Cardiac muscle cell (in vitro differentiated cells and primary cell): ENCODE measurements around the gene JARID2. TPM values are rescaled to one million over a fixed set of nuclear protein-coding genes. Genes with fewer than 3 reads are reported as not detected.

Experiments
- DNase-seq, 2 donors: peaks; one replicate each; pipeline versions ENCODE4 v3.0.0 to v3.0.0-alpha.2; 2010 to 2017; ENCODE audit warnings: low read depth in 1 of 2, low spot score in 1 of 2
- H3K27ac ChIP-seq: fragments of 200-600 bp; sonication (generic); 2 replicates; pipeline ENCODE4 v1.5.1; 2016
- H3K27me3 ChIP-seq: fragments of 200-600 bp; sonication (generic); 2 replicates; pipeline ENCODE4 v1.6.0; 2016; ENCODE audit warnings: control low read depth
- H3K36me3 ChIP-seq: fragments of 200-600 bp; sonication (generic); 2 replicates; pipeline ENCODE4 v1.5.1; 2016; ENCODE audit warnings: control low read depth
- H3K4me1 ChIP-seq: fragments of 200-600 bp; sonication (generic); 2 replicates; pipeline ENCODE4 v1.8.1; 2017; ENCODE audit warnings: low read depth, mild to moderate bottlenecking, mixed run types
- H3K4me3 ChIP-seq: fragments of 200-600 bp; sonication (generic); 2 replicates; pipeline ENCODE4 v1.5.1; 2016; ENCODE audit warnings: mild to moderate bottlenecking
- H3K9me3 ChIP-seq: fragments of 200-600 bp; sonication (generic); 2 replicates; pipeline ENCODE4 v1.5.1; 2017; ENCODE audit warnings: low read depth, mild to moderate bottlenecking, control low read depth
- CTCF ChIP-seq: IDR thresholded peaks from 2 replicates; pipeline ENCODE4 v1.5.1; 2012; ENCODE audit warnings: low read depth, mild to moderate bottlenecking, low read length
- polyA plus RNA-seq: library from polyadenylated mRNA; unstranded; fragments of >200 nt; fragmentation: Nextera tagmentation; extraction: Ambion mirVana; gene quantifications from 2 replicates; pipeline ENCODE4 v1.2.1, GENCODE V29; 2016
- total RNA-seq: library from RNA; depleted of rRNA; stranded (reverse); fragments of >200 nt; gene quantifications from 2 replicates; pipeline ENCODE4 v1.2.3, GENCODE V29; 2016

The JARID2 gene
- total and polyA plus RNA-seq, 2 experiments from 2014 or later: 9.7 to 26.4 TPM

GRCh38 chr6:15272562-15272961 lies 26.7 kb downstream of the JARID2 start:
- H3K4me1 ChIP-seq: peaks cover 29% of the 10 kb centered on the region
- no peaks in the 10 kb centered on the region for H3K36me3 ChIP-seq
- H3K27me3 ChIP-seq: no peaks in the 10 kb centered on the region
- DNase-seq: no peak
- H3K9me3 ChIP-seq: no peaks in the 10 kb centered on the region
- no peak for TF ChIP-seq CTCF
- H3K27ac ChIP-seq: no peak overlapping the region
- no peak overlapping the region for H3K4me3 ChIP-seq

DNA sequence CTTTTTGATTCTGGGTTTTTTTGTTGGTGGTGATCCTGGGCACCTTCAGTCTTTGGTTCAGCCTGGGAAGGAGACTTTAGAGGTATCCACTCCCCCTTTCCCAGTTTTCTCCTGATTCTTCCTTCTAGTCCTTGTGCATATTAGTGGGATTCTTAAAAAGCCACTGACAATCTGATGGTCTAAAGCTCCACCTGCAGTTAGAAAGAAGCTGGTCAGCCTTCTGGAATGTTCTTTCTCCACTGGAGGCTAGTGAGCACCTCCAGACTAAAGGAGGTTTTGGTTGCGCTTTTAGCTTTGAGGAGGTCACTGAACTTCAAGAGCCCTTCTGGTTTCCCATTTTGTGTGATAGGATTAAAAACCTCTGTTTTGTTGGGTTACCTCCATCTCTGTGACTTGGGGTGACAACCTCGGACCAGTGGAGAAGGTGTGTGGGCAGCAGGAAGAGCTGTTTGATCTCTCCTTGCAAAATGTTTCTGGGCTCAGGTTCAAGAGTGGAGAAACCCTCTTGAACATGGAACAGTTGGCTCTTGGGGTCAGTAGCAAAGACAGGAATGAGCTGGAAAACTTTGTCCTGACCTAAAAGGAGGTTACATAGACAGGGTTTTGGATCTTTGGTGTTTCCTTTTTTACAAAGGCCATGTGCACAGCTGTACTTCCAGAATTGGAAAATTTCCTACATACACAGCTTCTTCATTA lies 29.0 kb downstream of the JARID2 start:
- Histone ChIP-seq H3K4me1 (peaks cover 8% of the 10 kb centered on the region), H3K27ac (no peak overlapping the region), H3K36me3 (no peaks in the 10 kb centered on the region), H3K9me3 (no peaks in the 10 kb centered on the region), H3K4me3 (no peak overlapping the region), H3K27me3 (no peaks in the 10 kb centered on the region)
- DNase-seq: peak in 1 of 2 donors; percentile 54
- peak; percentile 31 for TF ChIP-seq CTCF

DNA sequence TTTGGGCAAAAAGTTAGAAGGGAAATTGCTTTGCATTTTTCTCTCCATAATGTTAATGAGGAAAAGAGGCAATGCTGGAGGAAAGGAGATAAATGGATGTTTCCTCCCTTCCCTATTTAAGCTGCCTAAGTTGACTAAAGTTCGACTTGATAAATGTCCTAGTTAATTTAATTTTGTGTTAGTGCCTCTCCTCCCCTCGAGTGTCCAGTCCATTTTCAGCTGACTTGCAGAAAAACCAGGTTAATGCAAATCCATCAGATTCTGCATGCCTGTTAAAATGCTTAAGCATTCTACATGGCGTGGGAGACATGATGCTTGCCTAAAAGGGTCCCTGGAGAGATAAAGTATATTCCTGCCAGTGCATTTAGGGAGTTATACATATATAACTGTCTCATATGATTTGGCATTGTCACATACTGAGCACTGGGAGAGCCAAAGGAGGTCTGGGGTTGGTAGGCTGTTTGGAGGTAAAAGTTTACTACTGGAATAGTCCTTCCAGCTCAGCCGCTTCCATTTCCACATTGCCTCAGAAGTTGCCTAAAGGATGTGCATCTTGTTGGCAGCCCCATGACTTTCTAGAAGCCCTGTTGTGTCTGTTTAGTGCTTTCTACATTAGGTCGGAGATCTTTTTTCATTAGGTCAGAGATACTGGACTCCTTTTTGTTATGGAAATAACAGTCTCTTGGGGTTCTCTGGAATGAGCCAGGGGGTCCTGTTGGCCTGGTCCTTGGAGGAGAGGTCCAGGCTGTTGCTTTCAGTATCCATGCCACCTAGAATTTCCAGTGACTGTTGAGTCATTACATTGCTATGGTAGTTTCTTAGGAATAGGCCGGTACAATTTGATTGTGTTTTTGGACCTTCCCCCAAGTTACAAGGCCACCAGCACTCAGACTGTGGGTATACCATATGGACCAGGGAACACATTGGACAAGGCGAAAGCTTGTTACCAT lies 30.4 kb downstream of the JARID2 start:
- Histone ChIP-seq H3K27me3 (no peaks in the 10 kb centered on the region), H3K4me3 (no peak overlapping the region), H3K4me1 (peaks cover 11% of the 10 kb centered on the region), H3K9me3 (no peaks in the 10 kb centered on the region), H3K36me3 (no peaks in the 10 kb centered on the region), H3K27ac (no peak overlapping the region)
- TF ChIP-seq CTCF: no peak
- DNase-seq: no peak

DNA sequence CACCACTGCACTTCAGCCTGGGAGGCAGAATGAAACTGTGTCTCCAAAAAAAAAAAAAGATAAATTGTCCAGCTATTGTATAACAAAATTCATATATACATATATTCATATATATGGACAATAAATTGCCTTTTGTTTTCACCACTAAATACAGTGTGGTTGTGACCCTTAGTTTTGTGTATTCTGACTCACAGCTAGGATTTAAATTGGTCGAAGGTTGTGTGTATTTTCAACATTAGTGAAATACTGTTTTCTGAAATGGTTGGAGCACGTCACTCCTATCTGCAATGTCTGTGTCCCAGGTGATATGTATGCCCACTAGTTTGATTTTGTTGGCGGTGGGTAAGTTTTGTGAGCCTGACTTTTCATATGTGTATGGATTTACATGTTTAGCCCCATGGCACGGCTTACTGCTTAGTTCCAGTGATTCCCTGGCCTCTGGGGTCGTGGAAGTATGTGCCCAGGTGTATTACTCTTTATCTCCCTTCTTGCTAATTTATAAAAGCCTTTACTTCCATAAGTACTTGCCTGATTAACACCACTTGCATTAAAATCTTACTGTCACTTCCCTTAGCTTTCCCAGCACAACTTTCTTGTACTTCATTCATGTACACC lies 33.3 kb downstream of the JARID2 start:
- Histone ChIP-seq H3K27ac (no peak overlapping the region), H3K9me3 (no peaks in the 10 kb centered on the region), H3K4me3 (no peak overlapping the region), H3K36me3 (no peaks in the 10 kb centered on the region), H3K4me1 (peaks cover 14% of the 10 kb centered on the region), H3K27me3 (no peaks in the 10 kb centered on the region)
- no peak for TF ChIP-seq CTCF
- DNase-seq: no peak

- H3K36me3 ChIP-seq: no peaks in the 10 kb centered on the region
- no peak overlapping the region for H3K27ac ChIP-seq
- no peaks in the 10 kb centered on the region for H3K27me3 ChIP-seq
- H3K4me3 ChIP-seq: no peak overlapping the region
- H3K9me3 ChIP-seq: no peaks in the 10 kb centered on the region
- DNase-seq: peak in 1 of 2 donors; percentile 71
- peaks cover 8% of the 10 kb centered on the region for H3K4me1 ChIP-seq
- no peak for TF ChIP-seq CTCF
These were observed 34.2 kb downstream of the JARID2 start for GRCh38 chr6:15280028-15280427.
